ENCODE data around the gene ADGRG1.
"Not testable (repeated sequence)": the region's sequence is repeated elsewhere in the genome, so short reads cannot be mapped to it uniquely, and the experiment has no call there.

ADGRG1 gene

DNA sequence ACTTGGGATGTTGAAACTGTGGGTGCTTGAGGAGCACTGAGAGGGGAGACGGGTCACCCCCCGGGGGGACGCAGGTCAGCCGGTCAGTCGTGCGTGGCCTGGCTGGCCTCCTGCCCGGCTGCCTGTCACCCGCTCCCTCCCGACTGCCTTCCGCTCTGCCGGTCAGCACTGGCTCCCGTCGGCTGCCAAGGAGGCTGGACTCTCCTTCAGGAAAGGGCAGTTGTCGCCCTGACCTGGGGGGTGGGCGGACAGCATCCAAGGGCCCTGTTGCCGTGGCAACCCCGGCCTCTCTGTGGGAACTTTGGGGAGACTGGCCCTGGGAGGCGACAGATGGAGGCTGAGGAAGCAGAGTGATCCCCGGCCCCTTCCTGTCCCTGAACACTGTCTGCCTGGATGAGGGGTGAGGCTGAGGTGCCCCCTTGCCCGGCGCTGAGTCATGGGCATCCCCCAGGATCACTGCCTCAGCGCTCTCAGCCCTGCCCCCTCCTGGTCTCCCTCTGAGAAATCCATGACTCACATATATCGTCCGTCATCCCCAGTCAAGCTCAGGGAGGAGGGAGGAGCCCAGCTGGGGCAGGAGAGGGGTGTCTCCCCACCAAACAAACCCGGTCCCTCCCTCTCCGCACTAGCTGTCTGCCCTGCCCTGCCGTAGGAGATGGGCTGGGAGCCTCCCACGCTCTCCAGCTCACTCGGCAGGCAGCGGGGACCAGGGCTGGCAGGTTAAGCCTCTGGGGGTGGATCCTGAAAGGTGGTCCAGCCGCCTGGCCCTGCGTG, at the start of gene ADGRG1:
Gene ADGRG1, plus strand, starts transcription at position 623 of the 774 bp plus-strand sequence. CDS start 21,658 bp downstream, outside the sequence.
- DNase-seq (ENCODE audit: low spot score): peak; percentile 99

DNA sequence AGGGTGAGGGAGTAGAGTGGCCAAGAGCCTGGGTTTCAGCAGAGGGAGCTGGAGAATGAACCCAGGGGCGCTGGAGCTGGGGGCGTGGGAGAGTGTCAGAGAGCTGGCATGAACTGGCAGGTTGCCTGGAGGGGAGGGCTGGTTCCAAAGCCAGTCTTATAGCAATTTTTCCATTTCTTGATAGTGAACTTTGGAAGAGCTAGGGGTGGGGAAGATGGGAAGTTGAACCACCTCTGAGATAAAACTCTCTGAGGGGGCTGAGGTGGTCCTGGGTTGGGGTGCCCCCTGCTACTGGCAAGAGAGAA, 49.1 kb upstream of the ADGRG1 start:
- DNase-seq (ENCODE audit: low spot score): no peak

DNA sequence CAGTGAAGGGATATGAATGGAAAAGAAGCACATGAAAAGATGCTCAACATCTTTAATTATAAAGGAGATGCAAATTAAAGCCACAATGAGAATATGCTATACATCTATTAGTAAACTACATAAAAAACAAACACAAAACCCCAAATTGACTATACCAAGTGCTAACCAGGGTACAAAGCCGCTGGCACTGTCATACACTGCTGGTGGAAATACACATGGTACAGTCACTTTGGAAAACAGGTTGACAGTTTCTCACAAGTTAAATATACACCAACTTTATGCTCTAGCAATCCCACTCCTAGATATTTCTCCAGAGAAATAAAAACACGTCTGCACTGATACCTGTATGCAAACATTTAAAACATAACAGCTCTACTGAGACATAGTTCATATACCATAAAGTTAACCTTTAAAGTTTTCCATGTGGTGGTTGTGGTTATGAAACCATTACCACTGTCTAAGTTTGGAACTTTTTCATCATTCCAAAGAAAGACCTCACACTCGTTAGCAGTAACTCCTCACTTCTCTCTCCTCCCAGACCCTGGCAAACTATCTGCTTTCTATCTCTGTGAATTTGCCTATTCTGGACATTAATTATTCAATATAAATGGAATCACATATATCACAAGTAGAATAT, 43.3 kb upstream of the ADGRG1 start:
- no peak for DNase-seq (ENCODE audit: low spot score)

DNA sequence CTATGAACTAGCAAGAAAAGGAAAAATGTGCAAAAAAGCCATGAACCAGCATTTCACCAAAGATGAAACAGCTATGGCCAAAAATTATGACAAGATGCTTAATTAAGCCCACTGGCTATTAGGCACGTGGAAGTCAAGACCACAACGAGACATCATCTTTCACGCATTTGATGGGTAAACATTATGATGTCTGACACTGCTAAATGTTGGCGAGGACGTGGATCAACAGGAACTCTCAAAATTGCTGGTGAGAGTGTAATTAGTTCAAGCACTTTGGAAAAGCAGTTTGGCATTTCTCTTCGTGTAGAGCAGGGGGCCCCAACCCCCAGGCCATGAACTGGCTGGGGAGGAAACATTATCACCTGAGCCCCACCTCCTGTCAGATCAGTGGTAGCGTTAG, 39.6 kb upstream of the ADGRG1 start:
- DNase-seq (ENCODE audit: low spot score): no peak

DNA sequence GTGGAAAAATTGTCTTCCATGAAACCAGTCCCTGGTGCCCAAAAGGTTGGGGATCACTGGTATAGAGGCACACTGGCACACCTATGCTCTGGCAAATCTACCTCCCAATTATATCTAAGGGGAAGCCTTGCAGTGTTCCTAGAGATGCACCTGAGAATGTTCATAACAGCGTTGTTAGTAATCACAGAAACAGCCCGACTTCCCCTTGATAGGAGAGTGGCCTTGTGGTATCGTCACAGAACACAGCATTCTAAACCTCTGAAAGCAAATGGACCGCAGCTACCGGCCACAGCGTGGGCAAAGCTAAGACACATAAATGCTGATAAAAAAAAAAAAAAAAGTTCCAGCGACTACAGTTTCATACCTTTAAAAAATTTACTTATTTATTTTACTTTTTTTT, 39.1 kb upstream of the ADGRG1 start:
- no peak for DNase-seq (ENCODE audit: low spot score)

DNA sequence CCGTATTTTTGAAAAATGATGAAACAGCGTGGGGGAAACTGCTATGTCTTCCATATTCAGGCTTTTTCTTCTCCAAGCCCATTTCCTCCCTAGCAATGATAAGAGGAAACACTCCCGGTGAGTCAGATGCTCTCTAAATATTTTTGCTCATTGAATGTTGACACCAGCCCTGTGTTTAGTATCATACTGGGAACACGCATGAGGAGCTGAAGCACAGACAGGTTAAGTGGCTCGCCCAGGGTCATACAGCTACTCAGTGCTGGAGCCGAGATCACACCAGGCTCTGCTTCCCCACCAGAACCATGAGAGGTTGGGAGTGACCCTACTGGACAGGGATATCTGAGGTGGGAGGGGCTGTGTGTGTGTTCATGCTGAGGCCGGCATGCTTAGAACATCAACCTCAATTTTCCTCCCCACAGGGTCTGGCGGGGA, 37.8 kb upstream of the ADGRG1 start:
- DNase-seq (ENCODE audit: low spot score): peak; percentile 69

DNA sequence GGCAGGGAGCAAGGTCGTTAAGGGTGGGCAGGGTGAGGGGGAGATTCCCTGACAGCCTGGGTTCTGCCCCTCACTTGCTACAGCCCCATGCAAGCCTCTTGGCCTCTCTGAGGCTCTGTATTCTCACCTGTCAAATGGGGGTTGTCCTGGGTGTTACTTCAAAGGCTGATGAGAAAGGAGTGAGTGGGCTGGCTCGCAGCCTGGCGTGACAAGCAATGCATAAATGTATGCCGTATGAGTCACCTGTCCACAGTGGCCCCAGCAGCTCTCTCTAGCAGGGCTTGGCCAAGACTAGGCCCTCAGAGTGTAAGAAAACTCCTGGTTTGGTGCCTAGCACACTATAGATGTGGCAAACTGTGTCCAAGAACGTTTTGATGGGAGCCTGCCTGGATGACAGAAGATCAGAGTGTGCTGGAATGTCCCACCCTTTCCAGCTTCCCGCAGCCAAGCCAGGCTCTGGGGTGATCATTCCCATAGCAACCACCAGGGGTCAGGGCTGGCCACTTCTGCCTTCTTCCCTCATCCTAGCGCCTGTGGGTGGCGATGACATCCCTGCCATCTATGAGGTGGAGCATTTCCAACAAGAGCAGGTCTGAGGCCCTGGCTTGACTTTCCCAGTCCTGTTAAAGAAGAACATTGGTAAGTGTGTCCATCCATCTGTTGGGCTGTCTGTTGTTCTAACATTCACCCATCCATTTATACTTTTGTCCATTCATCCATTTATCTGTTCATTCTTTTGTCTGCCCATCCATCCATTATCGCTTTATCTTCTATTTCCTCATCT, 37.2 kb upstream of the ADGRG1 start:
- DNase-seq (ENCODE audit: low spot score): peak; percentile 80

DNA sequence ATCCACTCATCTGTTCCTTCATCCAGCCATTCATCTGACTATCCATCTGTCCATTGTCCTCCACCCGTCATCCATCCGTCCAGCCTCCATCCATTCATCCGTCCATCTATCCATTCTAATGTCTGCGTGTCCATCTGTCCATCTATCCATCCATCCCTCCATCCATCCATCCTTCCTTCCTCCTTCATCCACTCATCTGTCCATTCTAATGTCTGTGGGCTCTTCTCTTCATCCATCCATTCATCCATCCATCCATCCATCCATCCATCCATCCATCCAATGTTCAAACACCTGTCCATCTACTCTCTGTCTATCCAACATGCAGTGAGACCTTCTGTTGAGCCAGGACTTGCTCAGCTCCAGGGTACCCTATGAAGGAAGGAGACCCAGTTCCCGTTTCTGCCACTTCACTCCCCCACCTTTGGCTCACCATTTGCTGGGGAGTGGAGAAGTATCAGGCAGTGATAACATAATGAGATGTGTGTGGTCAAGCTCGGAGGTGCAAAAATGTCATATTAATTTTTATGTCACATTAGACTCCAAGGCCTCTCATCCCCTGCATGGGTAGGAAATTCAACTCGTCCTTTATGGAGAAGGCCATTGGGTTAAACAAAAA, 36.5 kb upstream of the ADGRG1 start:
- no peak for DNase-seq (ENCODE audit: low spot score)

DNA sequence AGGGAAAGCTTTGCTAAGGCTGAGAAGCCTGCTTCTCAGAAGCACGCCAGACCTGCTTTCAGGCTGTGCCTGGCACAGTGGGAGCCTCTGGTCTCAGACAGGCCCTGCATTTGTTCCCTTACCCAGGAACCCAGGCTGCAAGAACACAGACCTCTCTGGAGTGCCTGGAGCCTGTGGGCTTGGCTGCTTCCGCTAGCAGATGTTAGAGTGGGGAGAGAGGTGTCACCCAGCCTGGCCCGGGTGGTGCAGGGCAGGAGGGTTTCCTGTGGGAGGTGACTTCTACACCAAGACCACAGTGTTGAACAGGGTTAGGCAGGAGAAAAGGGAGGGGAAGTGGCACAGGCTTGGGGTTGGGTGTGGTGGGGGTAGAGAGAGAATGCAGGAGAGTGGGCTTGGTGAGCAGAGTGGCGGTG, 35.8 kb upstream of the ADGRG1 start:
- DNase-seq (ENCODE audit: low spot score): no peak

DNA sequence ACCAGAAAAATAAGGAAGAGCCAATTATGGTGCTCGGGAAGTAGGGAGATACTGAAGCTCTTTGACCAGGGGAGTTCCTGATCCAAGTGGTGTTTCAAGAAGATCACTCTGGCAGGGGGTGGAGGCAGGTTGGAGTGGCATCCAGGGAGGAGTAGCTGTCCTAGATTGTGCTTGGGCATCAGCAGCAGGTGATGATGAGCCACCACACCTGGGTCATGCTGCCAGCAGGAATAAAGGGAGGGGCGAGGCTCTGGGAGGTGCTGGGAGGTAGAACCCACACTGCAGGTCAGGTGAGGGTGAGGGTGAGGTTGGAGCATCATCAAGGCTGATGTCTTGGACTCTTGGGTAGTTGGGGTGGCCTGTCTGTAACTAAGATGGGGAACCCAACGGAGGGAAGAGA, 35.4 kb upstream of the ADGRG1 start:
- no peak for DNase-seq (ENCODE audit: low spot score)

DNA sequence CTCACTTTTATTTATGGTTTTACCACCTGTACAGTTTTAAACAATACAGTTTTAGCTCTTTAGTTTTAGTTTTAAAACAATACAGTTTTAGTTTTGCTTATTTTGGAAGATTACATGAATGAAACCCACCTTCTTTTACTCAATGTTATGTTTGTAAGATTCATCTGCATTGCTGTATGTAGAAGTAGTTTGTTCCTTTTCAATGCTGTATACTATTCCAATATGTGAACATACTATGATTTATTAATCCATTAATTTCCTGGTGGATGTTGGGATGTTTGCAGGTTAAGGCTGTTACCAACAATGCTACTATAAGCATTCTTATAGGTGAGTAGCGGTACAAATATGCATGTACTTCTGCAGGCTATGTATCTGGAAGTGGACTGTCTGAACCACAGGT, 34.4 kb upstream of the ADGRG1 start:
- DNase-seq (ENCODE audit: low spot score): no peak

DNA sequence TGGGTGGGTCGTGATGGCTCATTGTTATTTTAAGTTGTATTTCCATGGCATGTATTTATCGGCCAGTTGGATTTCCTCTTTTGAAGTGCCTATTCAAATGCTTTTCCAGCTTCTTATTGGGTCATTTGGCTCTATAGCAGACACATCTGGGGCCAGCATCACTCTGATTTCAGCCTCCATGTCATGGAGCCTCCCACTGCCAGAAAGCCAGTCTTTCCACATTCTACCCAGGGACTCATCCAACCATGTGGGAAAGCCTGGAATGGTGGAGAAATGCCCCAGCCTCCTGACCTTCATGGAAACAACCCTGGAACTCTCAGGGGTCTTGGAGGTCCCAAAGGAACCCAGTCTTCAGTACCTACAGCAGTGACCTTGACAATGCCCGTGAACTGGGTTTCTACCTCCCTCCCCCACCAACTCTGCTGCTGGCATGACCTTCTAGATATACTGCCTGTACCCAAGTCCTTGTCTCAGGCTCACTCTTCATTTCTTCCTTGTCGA, 33.8 kb upstream of the ADGRG1 start:
- no peak for DNase-seq (ENCODE audit: low spot score)

DNA sequence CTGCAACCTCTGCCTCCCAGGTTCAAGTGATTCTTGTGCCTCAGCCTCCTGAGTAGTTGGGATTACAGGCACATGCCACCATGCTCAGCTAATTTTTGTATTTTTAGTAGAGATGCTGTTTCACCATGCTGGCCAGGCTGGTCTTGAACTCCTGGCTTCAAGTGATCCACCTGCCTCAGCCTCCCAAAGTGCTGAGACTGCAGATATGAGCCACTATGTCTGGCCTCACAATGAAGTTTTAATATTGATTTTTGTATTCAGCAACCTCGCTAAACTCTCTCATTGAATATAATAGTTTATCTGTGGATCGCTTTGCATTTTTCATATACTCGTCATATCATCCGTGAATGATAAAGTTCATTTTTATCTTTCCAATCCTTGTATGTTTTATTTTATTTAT, 32.2 kb upstream of the ADGRG1 start:
- DNase-seq (ENCODE audit: low spot score): not testable (repeated sequence)

DNA sequence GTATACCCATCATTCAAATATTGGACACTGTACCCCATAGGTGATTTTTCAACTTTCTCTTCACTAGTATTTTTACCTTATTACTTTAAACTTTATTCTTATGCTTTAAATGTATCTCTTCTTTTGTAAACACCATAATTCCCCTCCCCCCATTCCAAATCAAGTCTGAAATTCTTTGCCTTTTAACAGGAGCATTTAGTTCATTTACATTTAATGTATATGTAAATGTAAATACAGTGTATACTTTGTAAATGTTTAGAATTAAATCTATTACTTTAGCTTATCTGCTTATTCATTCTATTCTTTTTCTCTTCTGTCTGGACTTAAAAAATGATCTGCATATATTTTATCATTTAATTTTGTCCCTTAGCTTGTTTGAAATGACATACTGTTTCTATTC, 30.0 kb upstream of the ADGRG1 start:
- DNase-seq (ENCODE audit: low spot score): no peak

DNA sequence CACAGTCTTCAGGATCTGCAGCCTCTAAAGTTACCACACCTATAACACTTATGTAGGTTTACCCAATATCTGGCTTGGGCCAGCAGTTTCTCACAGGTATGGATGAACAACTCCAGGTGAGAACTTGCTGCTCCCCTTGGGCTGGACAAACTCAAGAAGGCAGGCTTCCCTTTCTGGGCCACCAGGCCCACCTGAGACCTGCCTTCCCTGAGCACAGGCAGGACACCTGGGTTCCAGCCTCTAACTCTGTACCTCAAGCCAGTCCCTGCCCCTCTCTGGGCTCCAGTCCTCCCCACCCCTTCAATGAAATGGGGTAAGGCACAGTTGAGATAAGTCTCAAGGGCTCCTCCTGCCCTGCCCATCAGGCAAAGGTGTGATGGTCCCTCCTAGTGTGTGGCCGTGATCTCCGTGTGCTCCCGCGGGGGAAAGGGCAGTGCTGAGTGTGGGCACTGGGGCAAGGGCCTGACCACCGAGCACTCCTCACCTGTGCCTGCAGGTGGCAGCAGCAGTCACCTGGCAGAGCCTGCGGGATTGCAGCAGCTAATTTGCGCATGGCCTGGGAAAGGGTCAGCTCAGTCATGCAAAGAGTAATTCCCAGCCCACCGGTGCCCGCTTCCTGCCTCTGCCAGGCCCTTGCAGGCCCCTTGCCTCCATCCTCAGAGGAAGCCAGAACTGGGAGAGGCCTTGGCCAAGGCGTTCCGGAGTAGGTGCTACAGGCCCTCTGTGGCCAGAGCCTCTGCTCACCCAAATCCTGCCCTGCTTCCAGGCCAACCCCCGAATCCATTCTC, 28.2 kb upstream of the ADGRG1 start:
- no peak for DNase-seq (ENCODE audit: low spot score)

DNA sequence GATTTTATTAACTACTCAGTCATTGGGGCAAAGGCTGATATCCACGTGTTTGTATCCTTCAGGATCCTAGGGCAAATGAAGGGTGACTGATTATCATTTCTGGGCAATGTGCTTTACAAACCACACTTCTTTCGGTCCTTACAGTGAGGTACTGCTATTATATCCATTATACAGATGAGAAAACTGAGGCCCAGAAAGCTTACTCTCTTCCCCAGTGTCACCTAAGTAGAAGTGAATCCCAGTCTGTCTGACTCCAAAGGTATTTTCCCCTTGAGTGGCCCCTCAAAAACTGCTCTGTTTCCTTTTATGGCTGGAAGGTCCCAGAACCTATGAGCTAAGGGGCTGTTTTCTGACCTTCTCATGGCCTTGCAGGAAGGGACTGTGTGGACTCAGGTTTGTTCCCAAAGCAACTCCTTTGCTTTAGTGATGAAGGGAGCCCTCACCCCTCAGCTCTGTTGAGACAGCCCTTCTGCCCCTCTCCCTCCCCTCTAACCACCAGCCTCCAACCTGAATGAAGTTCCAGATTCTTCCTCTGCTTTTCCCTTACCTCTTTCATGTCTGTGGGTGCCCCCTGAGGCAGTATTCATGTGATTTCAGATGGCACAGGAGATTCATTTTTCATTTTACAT, 27.4 kb upstream of the ADGRG1 start:
- DNase-seq (ENCODE audit: low spot score): no peak

DNA sequence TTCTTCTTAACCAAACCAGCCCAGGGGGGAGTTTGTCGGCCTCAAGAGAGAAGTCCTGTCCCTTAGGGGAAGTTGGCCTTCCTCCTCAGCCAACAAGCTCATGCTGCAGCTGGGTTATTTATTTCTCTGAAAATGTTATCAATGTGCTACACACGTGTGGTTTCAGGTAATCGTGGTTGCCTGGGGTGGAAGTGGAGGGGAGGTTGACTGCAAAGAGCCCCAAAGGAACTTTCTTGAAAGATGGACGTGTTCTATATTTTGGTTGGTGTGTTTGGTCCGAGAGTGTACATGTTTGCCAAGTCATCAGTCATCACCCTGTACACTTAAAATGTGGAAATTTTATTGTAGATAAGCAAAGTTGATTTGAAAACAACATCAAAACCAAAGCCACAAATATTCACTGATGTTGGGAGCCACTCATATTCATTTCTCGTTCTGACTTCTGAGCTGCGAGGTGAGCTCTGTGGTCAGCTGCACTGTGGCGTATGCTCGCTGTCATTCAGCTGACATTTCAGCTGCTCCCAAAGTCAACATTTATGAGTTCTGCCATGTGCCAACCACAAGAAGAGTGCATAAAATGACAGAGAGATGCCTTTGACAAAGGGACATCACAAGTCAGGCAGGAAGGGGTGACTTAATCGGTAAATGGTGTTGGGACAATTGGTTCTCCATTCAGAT, 26.5 kb upstream of the ADGRG1 start:
- no peak for DNase-seq (ENCODE audit: low spot score)

DNA sequence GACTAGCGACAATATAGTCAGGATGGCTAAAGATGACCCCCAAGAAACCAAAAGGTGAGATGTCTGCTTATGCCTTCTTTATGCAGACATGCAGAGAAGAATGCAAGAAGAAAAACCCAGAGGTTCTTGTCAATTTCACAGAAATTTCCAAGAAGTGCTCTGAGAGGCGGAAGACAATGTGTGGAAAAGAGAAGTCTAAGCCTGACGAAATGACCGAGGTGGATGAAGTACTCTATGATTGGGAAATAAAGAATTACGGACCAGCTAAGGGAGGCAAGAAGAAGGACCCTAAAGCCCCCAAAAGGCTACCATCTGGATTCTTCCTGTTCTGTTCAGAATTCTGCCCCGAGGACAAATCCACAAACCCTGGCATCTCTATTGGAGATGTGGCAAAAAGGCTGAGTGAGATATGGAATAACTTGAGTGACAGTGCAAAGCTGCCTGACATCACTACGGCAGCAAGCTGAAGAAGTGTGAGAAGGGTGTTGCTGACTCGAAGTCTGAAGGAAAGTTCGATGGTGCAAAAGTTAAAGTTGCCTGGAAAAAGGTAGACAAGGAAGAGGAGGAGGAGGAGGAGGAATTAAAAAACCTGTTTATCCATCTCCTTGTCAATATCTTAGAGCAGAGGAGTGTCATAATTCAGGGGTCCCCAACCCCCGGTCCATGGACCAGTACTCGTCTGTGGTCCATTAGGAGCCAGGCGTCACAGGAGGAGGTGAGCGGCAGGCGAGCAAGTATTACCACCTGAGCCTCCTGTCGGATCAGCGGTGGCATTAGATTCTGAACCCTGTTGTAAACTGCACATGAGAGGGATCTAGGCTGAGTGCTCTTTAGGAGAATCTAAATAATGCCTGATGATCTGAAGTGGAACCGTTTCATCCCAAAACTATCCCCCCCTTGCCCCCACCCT, 25.1 kb upstream of the ADGRG1 start:
- DNase-seq (ENCODE audit: low spot score): no peak

DNA sequence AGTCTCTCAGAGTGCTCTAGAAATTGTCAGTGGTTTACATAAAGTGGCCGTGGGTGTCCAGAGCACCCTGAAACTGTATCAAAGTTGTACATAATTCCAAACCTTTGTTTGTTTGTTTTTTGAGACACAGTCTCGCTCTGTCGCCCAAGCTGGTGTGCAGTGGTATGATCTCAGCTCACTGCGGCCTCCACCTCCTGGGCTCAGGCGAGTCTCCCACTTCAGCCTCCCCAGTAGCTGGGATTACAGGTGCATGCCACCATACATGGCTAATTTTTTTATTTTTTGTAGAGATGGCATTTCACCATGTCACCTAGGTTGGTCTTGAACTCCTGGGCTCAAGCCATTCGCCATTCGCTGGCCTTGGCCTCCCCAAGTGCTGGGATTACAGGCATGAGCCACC, 24.3 kb upstream of the ADGRG1 start:
- DNase-seq (ENCODE audit: low spot score): no peak
